PC-3 (cell line): ENCODE measurements around the gene TEAD3. TPM values are rescaled to one million over a fixed set of nuclear protein-coding genes. Genes with fewer than 3 reads are reported as not detected.

ENCODE experiments used
- ATAC-seq: fragments of 200-7000 bp; cut with Tn5 transposase; 2 replicates; pipeline ENCODE4 v1.9.1; 2020; ENCODE audit warnings: mild to moderate bottlenecking, moderate library complexity
- BruUV-seq: library from RNA; stranded (reverse); fragments of 400-500 nt; replicated peaks from 2 replicates; lab custom pipeline; 2021; lab: Mats Ljungman, UMichigan
- CTCF ChIA-PET: fragments of 300-600 bp; sonication (Branson Sonifier 250); formaldehyde crosslinking; loops from one replicate; lab custom pipeline; 2022; ENCODE audit warnings: antibody characterized with exemption; lab: Charles Lee
- POLR2A ChIA-PET: fragments of 300-600 bp; sonication (Branson Sonifier 250); formaldehyde crosslinking; loops from one replicate; lab custom pipeline; 2022; ENCODE audit warnings: antibody characterized with exemption; ENCODE audit not compliant: unreplicated experiment; lab: Charles Lee
- DNase-seq: peaks from one replicate; pipeline ENCODE4 v3.0.0-alpha.2; 2015
- H2AFZ ChIP-seq: fragments of 300-600 bp; sonication (generic); 2 replicates; pipeline ENCODE4 v1.6.0; 2016; ENCODE audit warnings: antibody characterized with exemption, low read length
- H3F3A ChIP-seq: fragments of 300-600 bp; sonication (generic); one replicate; pipeline ENCODE4 v1.6.0; 2017; ENCODE audit warnings: antibody characterized with exemption, low read length, control low read depth, mild to moderate bottlenecking; ENCODE audit not compliant: unreplicated experiment
- H3K27ac ChIP-seq: fragments of 300-600 bp; sonication (generic); 2 replicates; pipeline ENCODE4 v1.5.1; 2016; ENCODE audit warnings: mild to moderate bottlenecking, low read length
- H3K27me3 ChIP-seq: fragments of 300-600 bp; sonication (generic); 2 replicates; pipeline ENCODE4 v1.6.1; 2016; ENCODE audit warnings: low read length, mixed read lengths
- H3K36me3 ChIP-seq: fragments of 300-600 bp; sonication (generic); 2 replicates; pipeline ENCODE4 v1.6.1; 2016; ENCODE audit warnings: low read depth, mixed run types, low read length, mixed read lengths
- H3K4me1 ChIP-seq: fragments of 300-600 bp; sonication (generic); 2 replicates; pipeline ENCODE4 v1.5.1; 2016; ENCODE audit warnings: low read length; ENCODE audit not compliant: insufficient read depth
- H3K4me2 ChIP-seq: fragments of 300-600 bp; sonication (generic); 2 replicates; pipeline ENCODE4 v1.6.0; 2016; ENCODE audit warnings: low read length
- H3K4me3 ChIP-seq: fragments of 300-600 bp; sonication (generic); 2 replicates; pipeline ENCODE4 v1.5.1; 2016; ENCODE audit warnings: mild to moderate bottlenecking, low read length, mixed read lengths
- H3K79me2 ChIP-seq: fragments of 300-600 bp; sonication (generic); 2 replicates; pipeline ENCODE4 v1.6.1; 2017; ENCODE audit warnings: low read length, mixed read lengths
- H3K9ac ChIP-seq: fragments of 300-600 bp; sonication (generic); 2 replicates; pipeline ENCODE4 v1.6.0; 2016; ENCODE audit warnings: mild to moderate bottlenecking, low read length
- H3K9me2 ChIP-seq: fragments of 300-600 bp; sonication (generic); replicated peaks from 2 replicates; pipeline ENCODE4 v1.6.1; 2016; ENCODE audit warnings: mixed run types, low read length, mixed read lengths
- H3K9me3 ChIP-seq: fragments of 300-600 bp; sonication (generic); 2 replicates; pipeline ENCODE4 v1.6.1; 2016; ENCODE audit warnings: low read length, mixed read lengths
- H4K20me1 ChIP-seq: fragments of 300-600 bp; sonication (generic); 2 replicates; pipeline ENCODE4 v1.6.1; 2016; ENCODE audit warnings: low read length, mixed read lengths
- EZH2 ChIP-seq: fragments of 300-600 bp; sonication (generic); IDR thresholded peaks from one replicate; pipeline ENCODE4 v1.6.1; 2017; ENCODE audit warnings: antibody characterized with exemption, mild to moderate bottlenecking, low read length; ENCODE audit not compliant: unreplicated experiment
- EZH2phosphoT487 ChIP-seq: fragments of 300-600 bp; sonication (generic); IDR thresholded peaks from 2 replicates; pipeline ENCODE4 v1.6.1; 2018; ENCODE audit warnings: mild to moderate bottlenecking, antibody characterized with exemption, low read length, borderline replicate concordance
- intact Hi-C: fragments of 100-400 bp; cut with micrococcal nuclease; formaldehyde crosslinking; loops from 2 replicates; pipeline ENCODE4 v1.9.0; 2023
- total RNA-seq: library from RNA; depleted of rRNA; stranded (reverse); fragments of >200 nt; gene quantifications from 2 replicates; pipeline ENCODE4 v1.2.3, GENCODE V29; 2014
- TF ChIP-seq, protein P1 (sequence below): fragments of 300-600 bp; sonication (generic); conservative IDR thresholded peaks from 2 replicates; pipeline ENCODE4 v1.5.1; 2017; ENCODE audit warnings: antibody characterized with exemption, low read depth, mild to moderate bottlenecking, low read length

TEAD3 gene
- total RNA-seq, 1 experiment from 2014 or later: 9.2 TPM

DNA sequence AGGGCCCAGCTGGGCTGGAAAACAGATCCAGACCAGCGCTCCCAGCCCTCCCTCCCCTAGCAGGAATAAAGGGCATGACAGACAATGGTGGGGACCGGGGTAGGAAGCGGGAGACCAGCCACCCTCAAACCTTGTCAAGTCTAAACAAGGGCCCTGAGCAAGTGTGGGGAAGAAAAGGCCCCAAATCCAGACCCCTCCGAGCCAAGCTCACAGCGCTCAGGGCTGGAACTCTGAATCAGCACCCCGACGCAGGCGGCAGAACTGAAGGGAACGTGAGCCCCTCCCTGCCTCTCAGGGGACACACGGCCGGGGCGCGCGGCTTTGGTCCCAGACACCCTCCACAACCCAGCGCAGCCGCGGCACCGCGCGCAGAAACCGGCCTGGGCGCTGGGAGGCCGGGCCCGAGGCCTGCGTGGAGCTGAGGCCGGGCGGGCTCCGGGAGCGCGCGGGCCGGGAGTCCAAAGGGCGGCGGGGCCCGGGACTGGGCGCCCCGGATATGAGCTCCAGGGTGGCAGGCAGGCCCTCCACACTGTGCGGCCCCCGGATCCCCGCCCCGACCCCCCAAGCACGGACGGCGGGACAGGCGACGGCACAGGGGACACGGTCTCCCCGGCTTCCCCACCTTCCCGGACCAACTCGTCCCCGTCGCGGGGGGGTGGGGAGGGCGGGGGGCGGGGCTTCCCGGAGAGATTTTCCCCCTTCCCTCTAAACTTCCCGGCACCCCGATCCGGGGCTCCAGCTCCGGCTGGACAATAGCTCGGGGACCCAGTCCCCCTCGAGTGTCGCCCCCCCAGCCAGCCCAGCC is 641 bp downstream of the TEAD3 start:
- Histone ChIP-seq H3K4me3 (peak overlapping the region; percentile 85), H3K9me2 (no peaks in the 10 kb centered on the region), H3K27me3 (no peaks in the 10 kb centered on the region), H3K36me3 (no peaks in the 10 kb centered on the region), H3K9ac (peak overlapping the region; percentile 79), H3F3A (no peaks in the 10 kb centered on the region), H3K4me1 (peaks cover 38% of the 10 kb centered on the region), H4K20me1 (no peaks in the 10 kb centered on the region; the same call in 1 of the 2 replicates), H3K27ac (no peak overlapping the region), H2AFZ (peak overlapping the region; percentile 78), H3K9me3 (no peaks in the 10 kb centered on the region), H3K4me2 (peak overlapping the region; percentile 94), H3K79me2 (peaks cover 41% of the 10 kb centered on the region)
- intact Hi-C loops: no loop called here
- DNase-seq (peak; percentile 47), ATAC-seq (peak; percentile 49)
- TF ChIP-seq EZH2 (no peak), EZH2phosphoT487 (no peak)
- TF ChIP-seq, protein P1, sequence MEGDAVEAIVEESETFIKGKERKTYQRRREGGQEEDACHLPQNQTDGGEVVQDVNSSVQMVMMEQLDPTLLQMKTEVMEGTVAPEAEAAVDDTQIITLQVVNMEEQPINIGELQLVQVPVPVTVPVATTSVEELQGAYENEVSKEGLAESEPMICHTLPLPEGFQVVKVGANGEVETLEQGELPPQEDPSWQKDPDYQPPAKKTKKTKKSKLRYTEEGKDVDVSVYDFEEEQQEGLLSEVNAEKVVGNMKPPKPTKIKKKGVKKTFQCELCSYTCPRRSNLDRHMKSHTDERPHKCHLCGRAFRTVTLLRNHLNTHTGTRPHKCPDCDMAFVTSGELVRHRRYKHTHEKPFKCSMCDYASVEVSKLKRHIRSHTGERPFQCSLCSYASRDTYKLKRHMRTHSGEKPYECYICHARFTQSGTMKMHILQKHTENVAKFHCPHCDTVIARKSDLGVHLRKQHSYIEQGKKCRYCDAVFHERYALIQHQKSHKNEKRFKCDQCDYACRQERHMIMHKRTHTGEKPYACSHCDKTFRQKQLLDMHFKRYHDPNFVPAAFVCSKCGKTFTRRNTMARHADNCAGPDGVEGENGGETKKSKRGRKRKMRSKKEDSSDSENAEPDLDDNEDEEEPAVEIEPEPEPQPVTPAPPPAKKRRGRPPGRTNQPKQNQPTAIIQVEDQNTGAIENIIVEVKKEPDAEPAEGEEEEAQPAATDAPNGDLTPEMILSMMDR: no peak
- ChIA-PET CTCF (interaction anchor here (0.6 kb wide), 1 partner anchor 28 kb away, joined by 3 read pairs; no protein-coding TSS in a partner anchor), POLR2A (interaction anchor here (0.6 kb wide), 1 partner anchor 26 kb away, joined by 4 read pairs; no protein-coding TSS in a partner anchor)
- no TSS peak for BruUV-seq

DNA sequence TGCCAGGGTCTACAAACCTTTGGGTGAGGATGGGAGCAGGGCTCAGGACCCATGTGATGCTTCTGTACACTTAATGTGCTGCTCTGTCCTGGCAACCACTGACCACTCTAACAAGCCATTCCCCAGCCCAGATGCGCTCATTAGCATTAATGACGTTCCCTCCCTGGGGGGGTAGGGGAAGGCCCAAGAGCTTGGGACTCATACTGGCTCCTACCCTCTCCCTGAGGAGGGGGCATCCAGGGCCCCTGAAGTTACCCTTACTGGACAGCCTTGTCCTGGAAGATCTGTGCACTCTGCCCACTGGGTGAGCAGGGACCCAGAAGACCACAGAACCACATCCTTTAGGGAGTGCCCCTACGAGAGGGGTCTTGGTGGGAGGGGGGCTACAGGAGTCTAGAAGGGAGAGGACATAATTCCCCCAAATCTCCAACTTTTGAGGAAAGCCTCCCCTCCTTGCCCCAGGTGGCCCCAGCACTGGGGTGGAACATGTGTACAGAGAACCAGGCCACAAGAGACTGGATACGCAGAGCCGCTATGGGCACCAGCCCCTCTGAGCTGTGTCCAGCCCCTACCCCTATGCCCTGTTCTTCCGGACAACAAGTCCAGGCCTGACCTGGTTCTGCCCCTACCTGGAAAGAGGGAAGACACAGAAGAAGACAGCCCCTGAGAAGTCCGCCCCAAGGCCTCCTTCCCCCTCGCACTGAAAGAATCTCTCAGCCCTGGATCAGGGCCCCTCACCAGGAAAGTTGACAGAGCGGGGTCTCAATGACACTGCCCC is 1.4 kb downstream of the TEAD3 start:
- H3K4me2 ChIP-seq: peak overlapping the region; percentile 94
- H3K9ac ChIP-seq: peak overlapping the region; percentile 79
- peaks cover 34% of the 10 kb centered on the region for H3K4me1 ChIP-seq
- H3K9me2 ChIP-seq: no peaks in the 10 kb centered on the region
- H3K9me3 ChIP-seq: no peaks in the 10 kb centered on the region
- no peak for TF ChIP-seq EZH2phosphoT487
- no peak for TF ChIP-seq EZH2
- TF ChIP-seq, protein P1: no peak
- H3K4me3 ChIP-seq: peak overlapping the region; percentile 85
- DNase-seq (no peak), ATAC-seq (no peak)
- peaks cover 41% of the 10 kb centered on the region for H3K79me2 ChIP-seq
- intact Hi-C loops: no loop called here
- no peaks in the 10 kb centered on the region for H3K36me3 ChIP-seq
- peak overlapping the region; percentile 78 for H2AFZ ChIP-seq
- no peaks in the 10 kb centered on the region for H3F3A ChIP-seq
- BruUV-seq: TSS peak; percentile 55
- no peaks in the 10 kb centered on the region; the same call in 1 of the 2 replicates for H4K20me1 ChIP-seq
- ChIA-PET POLR2A (interaction anchor here (0.6 kb wide), 1 partner anchor 25 kb away, joined by 4 read pairs; no protein-coding TSS in a partner anchor), CTCF (interaction anchor here (0.6 kb wide), 1 partner anchor 27 kb away, joined by 3 read pairs; no protein-coding TSS in a partner anchor)
- H3K27me3 ChIP-seq: no peaks in the 10 kb centered on the region
- no peak overlapping the region for H3K27ac ChIP-seq
